Endothelial cell of umbilical vein (primary cell): ENCODE results near the gene SPEM2. TPM values are rescaled to one million over a fixed set of nuclear protein-coding genes. Genes with fewer than 3 reads are reported as not detected.

ENCODE experiments used
- BruUV-seq: library from RNA; stranded (reverse); fragments of 400-500 nt; replicated peaks from 2 replicates; lab custom pipeline; 2021; lab: Mats Ljungman, UMichigan
- CTCF ChIA-PET: fragments of 300-600, 350-600 bp; sonication (Branson Sonifier 250); formaldehyde crosslinking; loops from one replicate; lab custom pipeline; 2021; ENCODE audit warnings: antibody characterized with exemption, inconsistent platforms; lab: Charles Lee
- POLR2A ChIA-PET: fragments of 300-600, 350-600 bp; sonication (Branson Sonifier 250); formaldehyde crosslinking; loops from one replicate; lab custom pipeline; 2021; ENCODE audit warnings: antibody characterized with exemption, inconsistent platforms; lab: Charles Lee
- DNase-seq: peaks from one replicate; pipeline ENCODE4 v3.0.0-alpha.2; 2011; ENCODE audit warnings: low read depth, low spot score
- FAIRE-seq: peaks from 2 replicates; lab custom pipeline; 2011; peaks lifted over from hg19 to GRCh38; lab: Jason Lieb, UNC
- H2AFZ ChIP-seq: 2 replicates; pipeline ENCODE4 v1.6.0; 2012; ENCODE audit warnings: low read depth, low read length, control low read depth, inconsistent platforms
- H3K27ac ChIP-seq: 2 replicates; pipeline ENCODE4 v1.5.1; 2011; ENCODE audit warnings: low read depth, mild to moderate bottlenecking, control low read depth, low read length, moderate library complexity; ENCODE audit not compliant: insufficient read depth
- H3K27me3 ChIP-seq, 2 experiments: 2 replicates each; pipeline versions ENCODE4 v1.6.0 to v1.6.1; 2011; ENCODE audit warnings: low read length in 2 of 2, mixed read lengths in 1 of 2; ENCODE audit not compliant: control insufficient read depth in 2 of 2, insufficient read depth in 2 of 2
- H3K36me3 ChIP-seq, 2 experiments: 2 replicates in 1 of 2; 3 replicates in 1 of 2; pipeline ENCODE4 v1.5.1; 2011; ENCODE audit warnings: low read length in 2 of 2, mild to moderate bottlenecking in 1 of 2, moderate library complexity in 1 of 2; ENCODE audit not compliant: control insufficient read depth in 2 of 2, insufficient read depth in 2 of 2; ENCODE audit errors: extremely low read depth in 1 of 2
- H3K4me1 ChIP-seq: 3 replicates; pipeline ENCODE4 v1.5.1; 2011; ENCODE audit warnings: mild to moderate bottlenecking, low read length; ENCODE audit not compliant: control insufficient read depth, insufficient read depth; ENCODE audit errors: extremely low read depth
- H3K4me2 ChIP-seq: 2 replicates; pipeline ENCODE4 v1.6.1; 2011; ENCODE audit warnings: low read length, control low read depth, mixed read lengths; ENCODE audit not compliant: insufficient read depth
- H3K4me3 ChIP-seq, 3 experiments: fragments of 200-600 bp in 1 of 3; sonication (generic), shearing (Covaris generic) in 1 of 3; replicated peaks in 1 of 3; 2 replicates each; pipeline ENCODE4 v1.5.1; 2011 to 2016; ENCODE audit warnings: control low read depth in 3 of 3, low read length in 3 of 3, mild to moderate bottlenecking in 2 of 3, inconsistent platforms in 1 of 3, low read depth in 1 of 3, moderate library complexity in 1 of 3; ENCODE audit not compliant: insufficient read depth in 1 of 3
- H3K79me2 ChIP-seq: 2 replicates; pipeline ENCODE4 v1.6.0; 2012; ENCODE audit warnings: low read length, inconsistent platforms; ENCODE audit not compliant: control insufficient read depth, insufficient read depth
- H3K9ac ChIP-seq: replicated peaks from 2 replicates; pipeline ENCODE3; 2011; ENCODE audit warnings: low read length, control low read depth; ENCODE audit not compliant: insufficient read depth; ENCODE audit errors: extremely low read depth
- H3K9me1 ChIP-seq: replicated peaks from 3 replicates; pipeline ENCODE4 v1.6.0; 2011; ENCODE audit warnings: mild to moderate bottlenecking, low read length; ENCODE audit not compliant: control insufficient read depth, insufficient read depth; ENCODE audit errors: extremely low read depth
- H3K9me3 ChIP-seq: replicated peaks from 2 replicates; pipeline ENCODE4 v1.5.1; 2012; ENCODE audit warnings: low read length, inconsistent platforms; ENCODE audit not compliant: control insufficient read depth, insufficient read depth
- H4K20me1 ChIP-seq: replicated peaks from 2 replicates; pipeline ENCODE3; 2011; ENCODE audit warnings: mild to moderate bottlenecking, low read length; ENCODE audit not compliant: control insufficient read depth, insufficient read depth; ENCODE audit errors: extremely low read depth
- EZH2 ChIP-seq: IDR thresholded peaks from 2 replicates; pipeline ENCODE4 v1.6.1; 2012; ENCODE audit warnings: borderline replicate concordance, low read depth, mild to moderate bottlenecking, moderate library complexity, low read length, inconsistent platforms; ENCODE audit not compliant: severe bottlenecking
- FOS ChIP-seq: IDR thresholded peaks from 2 replicates; pipeline ENCODE4 v1.6.1; 2011; ENCODE audit warnings: mild to moderate bottlenecking, low read length, moderate library complexity, borderline replicate concordance; ENCODE audit not compliant: insufficient read depth
- GATA2 ChIP-seq: IDR thresholded peaks from 2 replicates; pipeline ENCODE4 v1.7.0; 2011; ENCODE audit warnings: low read depth, mild to moderate bottlenecking, moderate library complexity, mixed read lengths, low read length; ENCODE audit not compliant: insufficient read length, insufficient read depth
- JUN ChIP-seq: IDR thresholded peaks from 2 replicates; pipeline ENCODE4 v1.6.1; 2011; ENCODE audit warnings: borderline replicate concordance, low read depth; ENCODE audit not compliant: insufficient read length, insufficient read depth
- MYC ChIP-seq: IDR thresholded peaks from one replicate; pipeline ENCODE4 v1.6.1; 2011; ENCODE audit warnings: mild to moderate bottlenecking, low read depth, low read length
- POLR2A ChIP-seq: IDR thresholded peaks from 2 replicates; pipeline ENCODE4 v1.6.1; 2012; ENCODE audit warnings: low read depth, mild to moderate bottlenecking, control low read depth, low read length
- POLR2AphosphoS5 ChIP-seq: IDR thresholded peaks from 2 replicates; pipeline ENCODE4 v1.6.1; 2012; ENCODE audit warnings: low read depth, mild to moderate bottlenecking, control low read depth, low read length, moderate library complexity; ENCODE audit not compliant: insufficient read depth
- dilution Hi-C: fragments of 300-500 bp; cut with MboI; formaldehyde crosslinking; loops from one replicate; pipeline ENCODE4 v1.15.0; 2019; ENCODE audit warnings: low sequenced_read_pairs; ENCODE audit not compliant: extremely low pct_ligation_motif_present
- intact Hi-C: fragments of 100-400 bp; cut with micrococcal nuclease; formaldehyde crosslinking; loops from one replicate; pipeline ENCODE4 v1.10.0; 2022
- polyA plus RNA-seq, 4 experiments: library from polyadenylated mRNA; depleted of rRNA in 3 of 4; stranded (reverse) in 3 of 4; unstranded in 1 of 4; fragments of >200 nt; gene quantifications; 2 replicates each; pipeline versions ENCODE4 v1.2.1 to v1.2.3, GENCODE V29; 2011 to 2012; ENCODE audit warnings: missing spikeins in 1 of 4
- total RNA-seq: library from RNA; stranded (reverse); gene quantifications from 2 replicates; pipeline ENCODE4 v1.2.3, GENCODE V29; 2021
- TF ChIP-seq, protein P1 (sequence below), 2 donors: IDR thresholded peaks; 1 replicate in 1 of 2; 2 replicates in 1 of 2; pipeline ENCODE4 v1.5.1; 2011; ENCODE audit warnings: low read length in 2 of 2, mild to moderate bottlenecking in 2 of 2, moderate library complexity in 2 of 2, control low read depth in 1 of 2, inconsistent platforms in 1 of 2, low read depth in 1 of 2; ENCODE audit not compliant: insufficient read depth in 1 of 2; ENCODE audit errors: extremely low read depth in 1 of 2
- TF ChIP-seq, protein P2 (sequence below): IDR thresholded peaks from 2 replicates; pipeline ENCODE4 v1.6.1; 2011; ENCODE audit not compliant: insufficient read depth, insufficient read length

The SPEM2 gene
- total and polyA plus RNA-seq, 2 donors (not counting 3 experiments of a cell fraction or from before 2014, with no cell fraction given), result not detected

- Histone ChIP-seq H3K36me3 (peaks cover 0 to 2% of the 10 kb centered on the region in 2 experiments), H2AFZ (no peak overlapping the region), H3K9ac (no peak overlapping the region), H3K79me2 (no peaks in the 10 kb centered on the region), H3K27ac (no peak overlapping the region), H3K27me3 (no peaks in the 10 kb centered on the region), H3K4me2 (no peak overlapping the region), H3K9me3 (no peaks in the 10 kb centered on the region), H3K4me1 (no peaks in the 10 kb centered on the region), H4K20me1 (no peaks in the 10 kb centered on the region), H3K4me3 (no peak overlapping the region), H3K9me1 (no peaks in the 10 kb centered on the region)
- dilution Hi-C loops, result no loop called here
- intact Hi-C loops, result no loop called here
- TF ChIP-seq EZH2, result no peak
- BruUV-seq, result no TSS peak
- CTCF ChIA-PET, result interaction anchor here (2.2 kb wide), 1 partner anchor 12 kb away, joined by 6 read pairs; the partner anchor contains the start of gene TMEM256
- no peak for FAIRE-seq
- no peak for DNase-seq
- POLR2A ChIA-PET, result no interaction called here
These were observed 9.6 kb upstream of the SPEM2 start for GRCh38 chr17:7415784-7416183.

- no peaks in the 10 kb centered on the region for H3K4me1 ChIP-seq
- H3K9me3 ChIP-seq, result no peaks in the 10 kb centered on the region
- FAIRE-seq (no peak), DNase-seq (no peak)
- dilution Hi-C loops, result no loop called here
- POLR2A ChIA-PET, result no interaction called here
- no peak overlapping the region for H3K27ac ChIP-seq
- H2AFZ ChIP-seq, result no peak overlapping the region
- TF ChIP-seq FOS, result no peak
- TF ChIP-seq, protein P1, sequence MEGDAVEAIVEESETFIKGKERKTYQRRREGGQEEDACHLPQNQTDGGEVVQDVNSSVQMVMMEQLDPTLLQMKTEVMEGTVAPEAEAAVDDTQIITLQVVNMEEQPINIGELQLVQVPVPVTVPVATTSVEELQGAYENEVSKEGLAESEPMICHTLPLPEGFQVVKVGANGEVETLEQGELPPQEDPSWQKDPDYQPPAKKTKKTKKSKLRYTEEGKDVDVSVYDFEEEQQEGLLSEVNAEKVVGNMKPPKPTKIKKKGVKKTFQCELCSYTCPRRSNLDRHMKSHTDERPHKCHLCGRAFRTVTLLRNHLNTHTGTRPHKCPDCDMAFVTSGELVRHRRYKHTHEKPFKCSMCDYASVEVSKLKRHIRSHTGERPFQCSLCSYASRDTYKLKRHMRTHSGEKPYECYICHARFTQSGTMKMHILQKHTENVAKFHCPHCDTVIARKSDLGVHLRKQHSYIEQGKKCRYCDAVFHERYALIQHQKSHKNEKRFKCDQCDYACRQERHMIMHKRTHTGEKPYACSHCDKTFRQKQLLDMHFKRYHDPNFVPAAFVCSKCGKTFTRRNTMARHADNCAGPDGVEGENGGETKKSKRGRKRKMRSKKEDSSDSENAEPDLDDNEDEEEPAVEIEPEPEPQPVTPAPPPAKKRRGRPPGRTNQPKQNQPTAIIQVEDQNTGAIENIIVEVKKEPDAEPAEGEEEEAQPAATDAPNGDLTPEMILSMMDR (IDR thresholded peaks at IDR 0.05; ENCODE audit: extremely low read depth in 1 of 2, insufficient read depth in 1 of 2, low read depth in 1 of 2, low read length in 2 of 2), result no peak
- TF ChIP-seq EZH2, result no peak
- TF ChIP-seq POLR2A, result no peak
- TF ChIP-seq, protein P2, sequence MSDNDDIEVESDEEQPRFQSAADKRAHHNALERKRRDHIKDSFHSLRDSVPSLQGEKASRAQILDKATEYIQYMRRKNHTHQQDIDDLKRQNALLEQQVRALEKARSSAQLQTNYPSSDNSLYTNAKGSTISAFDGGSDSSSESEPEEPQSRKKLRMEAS, result no peak
- no peak for TF ChIP-seq GATA2
- TF ChIP-seq MYC, result no peak
- TF ChIP-seq POLR2AphosphoS5, result no peak
- no peak for TF ChIP-seq JUN
- H3K27me3 ChIP-seq, result no peaks in the 10 kb centered on the region
- H3K4me2 ChIP-seq, result no peak overlapping the region
- BruUV-seq, result no TSS peak
- H3K9me1 ChIP-seq, result no peaks in the 10 kb centered on the region
- H3K9ac ChIP-seq, result no peak overlapping the region
- intact Hi-C loops, result no loop called here
- H4K20me1 ChIP-seq, result no peaks in the 10 kb centered on the region
- no peaks in the 10 kb centered on the region for H3K79me2 ChIP-seq
- CTCF ChIA-PET, result interaction anchor here (1.2 to 2.2 kb wide), 2 partner anchors 12 to 60 kb away, joined by 5 to 6 read pairs; partner anchors contain the start of gene TMEM256
- H3K36me3 ChIP-seq, result peaks cover 0 to 2% of the 10 kb centered on the region in 2 experiments
- H3K4me3 ChIP-seq, result no peak overlapping the region
These were observed 9.1 kb upstream of the SPEM2 start for GRCh38 chr17:7416323-7416722.
